GM19351 (cell line): ENCODE data around the gene WDR93.
"Not testable (repeated sequence)": the region's sequence is repeated elsewhere in the genome, so short reads cannot be mapped to it uniquely, and the experiment has no call there.

ENCODE experiments used
- ATAC-seq: cut with Tn5 transposase; IDR thresholded peaks from one replicate; pipeline ENCODE4 v1.9.1; 2021; ENCODE audit warnings: mild to moderate bottlenecking, moderate library complexity; ENCODE audit not compliant: unreplicated experiment

WDR93 gene

GRCh38 chr15:89681146-89681545 is 9.5 kb upstream of the WDR93 start:
- no peak for ATAC-seq

- no peak for ATAC-seq
Observed at GRCh38 chr15:89685995-89686394, 4.6 kb upstream of the WDR93 start.

GRCh38 chr15:89686522-89686921 is 4.1 kb upstream of the WDR93 start:
- no peak for ATAC-seq

GRCh38 chr15:89689930-89690275 is 708 bp upstream of the WDR93 start:
- ATAC-seq, result not testable (repeated sequence)

DNA sequence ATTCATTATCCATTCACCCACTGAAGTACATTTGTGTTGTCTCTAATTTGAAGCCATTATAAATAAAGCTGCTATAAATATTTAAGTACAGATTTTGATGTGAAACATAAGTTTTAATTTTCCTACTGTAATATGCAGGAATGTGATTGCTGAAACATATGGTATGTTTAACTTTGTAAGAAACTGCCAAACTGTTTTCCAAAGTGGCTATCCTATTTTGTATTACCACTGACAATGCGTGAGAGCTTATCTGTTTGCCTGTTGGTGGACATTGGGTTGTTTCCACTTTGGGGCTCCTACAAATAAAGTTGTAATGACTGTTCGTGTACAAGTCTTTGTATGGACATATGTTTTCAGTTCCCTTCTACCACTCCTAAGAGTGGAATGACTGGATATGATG is 2.5 kb downstream of the WDR93 start:
- no peak for ATAC-seq

DNA sequence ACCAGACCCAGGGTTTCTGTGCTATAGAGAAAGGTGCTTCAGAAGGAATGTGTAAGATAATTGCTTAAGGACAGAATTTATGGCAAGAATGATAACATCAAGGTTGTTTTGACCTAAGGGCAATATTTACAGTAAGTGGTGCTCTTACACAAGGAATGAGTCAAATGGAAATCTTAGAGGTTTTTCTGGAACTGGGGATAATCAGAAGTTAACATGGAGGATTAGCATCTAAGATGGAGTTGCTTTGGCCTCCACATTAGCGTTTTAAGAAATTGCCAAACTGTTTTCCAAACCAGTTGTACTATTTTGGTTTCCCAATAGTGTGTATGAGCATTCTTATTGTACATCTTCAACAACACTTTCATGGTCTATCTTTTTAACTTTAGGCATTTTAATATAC is 3.1 kb downstream of the WDR93 start:
- no peak for ATAC-seq

DNA sequence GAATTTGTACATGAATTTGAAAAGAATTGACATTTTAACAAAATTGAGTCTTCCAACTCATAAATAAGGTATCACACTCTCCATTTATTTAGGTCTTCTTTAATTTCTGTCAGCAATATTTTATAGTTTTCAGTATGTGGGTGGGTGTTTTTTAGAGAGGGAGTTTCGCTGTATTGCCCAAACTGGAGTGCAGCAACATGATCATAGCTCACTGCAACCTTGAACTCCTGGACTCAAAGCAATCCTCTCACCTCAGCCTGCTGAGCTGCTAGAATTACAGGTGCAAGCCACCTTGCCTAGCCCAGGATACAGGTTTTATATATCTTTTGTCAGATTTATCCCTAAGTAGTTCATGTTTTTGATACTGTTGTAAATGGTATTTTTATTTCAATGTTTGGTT is 4.6 kb downstream of the WDR93 start:
- ATAC-seq, result no peak

GRCh38 chr15:89704411-89704810 is 13.8 kb downstream of the WDR93 start:
- ATAC-seq, result no peak

- ATAC-seq, result no peak
Observed at GRCh38 chr15:89707577-89707976, 17.0 kb downstream of the WDR93 start.

DNA sequence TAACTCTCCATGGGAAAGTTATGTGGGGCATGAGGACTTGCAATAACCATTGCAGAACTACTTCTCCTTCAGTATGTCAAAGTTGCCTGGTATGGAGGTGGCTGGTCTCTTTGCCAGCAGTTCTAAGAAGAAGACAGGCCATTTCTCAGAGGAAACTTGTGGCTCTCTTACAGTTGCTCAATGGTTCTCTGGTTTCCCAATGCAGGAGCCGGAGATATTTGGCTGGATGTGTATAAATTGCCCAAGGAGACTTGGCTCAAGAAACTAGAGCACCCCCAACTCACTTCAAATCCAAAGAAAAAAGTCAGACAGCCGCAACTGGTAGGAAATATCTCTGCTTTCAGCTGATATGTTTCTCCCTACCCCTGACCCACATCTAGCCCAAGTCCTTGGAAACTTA is 24.2 kb downstream of the WDR93 start:
- ATAC-seq, result no peak

- ATAC-seq, result no peak
Observed at GRCh38 chr15:89723031-89723430, 32.4 kb downstream of the WDR93 start.

DNA sequence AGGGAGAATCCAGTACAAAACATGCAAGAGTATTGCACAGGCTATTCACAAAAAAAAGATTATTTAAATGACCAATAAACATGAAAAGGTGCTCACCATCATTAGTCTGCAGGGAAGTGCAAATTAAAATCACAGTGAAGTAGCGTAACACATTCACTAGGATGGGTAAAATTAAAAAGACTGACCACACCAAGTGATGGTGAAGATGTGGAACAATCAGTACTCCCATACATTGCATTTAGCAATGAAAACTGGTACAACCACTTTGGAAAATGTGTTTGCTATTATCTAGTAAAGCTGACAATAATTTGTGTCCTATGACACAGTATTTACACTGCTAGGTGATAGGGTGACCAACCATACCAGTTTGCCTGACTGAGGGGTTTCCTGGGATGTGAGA is 34.0 kb downstream of the WDR93 start:
- no peak for ATAC-seq

DNA sequence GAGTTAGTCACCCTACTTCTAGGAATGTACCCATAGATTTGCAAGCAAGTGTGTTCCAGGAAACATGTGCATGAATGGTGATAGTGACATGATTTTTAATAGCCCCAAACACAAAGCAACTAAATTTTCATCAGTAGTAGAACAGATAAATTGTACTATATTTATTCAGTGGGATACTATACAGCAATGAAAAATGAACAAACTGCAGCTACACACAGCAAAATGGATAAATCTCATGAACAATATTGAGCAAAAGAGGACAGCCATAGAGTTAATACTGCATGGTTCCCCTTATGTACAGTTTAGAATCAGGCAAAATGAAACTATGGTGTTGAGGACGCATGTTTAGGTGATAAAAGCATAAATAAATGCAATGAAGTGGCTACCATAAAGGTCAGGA is 34.5 kb downstream of the WDR93 start:
- ATAC-seq, result no peak

DNA sequence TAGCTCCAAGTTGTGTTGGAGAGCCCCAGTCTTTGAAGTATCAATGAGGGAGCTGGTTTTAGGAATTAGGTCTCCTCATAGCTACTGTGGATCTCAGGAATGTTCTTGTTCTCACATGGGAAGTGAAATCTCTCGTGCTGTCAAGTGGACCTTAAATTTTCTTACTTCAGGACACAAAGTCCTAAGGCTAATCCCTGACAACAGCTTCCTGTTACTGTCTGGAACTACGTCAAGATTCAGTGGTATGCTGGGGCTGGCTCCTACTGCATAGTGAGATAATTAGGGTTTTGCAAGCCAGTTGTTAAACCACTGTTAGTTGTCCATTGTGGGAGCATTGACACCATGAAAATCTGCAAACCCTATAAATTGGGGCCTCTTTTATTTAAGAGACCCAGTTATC is 37.6 kb downstream of the WDR93 start:
- ATAC-seq, result no peak

DNA sequence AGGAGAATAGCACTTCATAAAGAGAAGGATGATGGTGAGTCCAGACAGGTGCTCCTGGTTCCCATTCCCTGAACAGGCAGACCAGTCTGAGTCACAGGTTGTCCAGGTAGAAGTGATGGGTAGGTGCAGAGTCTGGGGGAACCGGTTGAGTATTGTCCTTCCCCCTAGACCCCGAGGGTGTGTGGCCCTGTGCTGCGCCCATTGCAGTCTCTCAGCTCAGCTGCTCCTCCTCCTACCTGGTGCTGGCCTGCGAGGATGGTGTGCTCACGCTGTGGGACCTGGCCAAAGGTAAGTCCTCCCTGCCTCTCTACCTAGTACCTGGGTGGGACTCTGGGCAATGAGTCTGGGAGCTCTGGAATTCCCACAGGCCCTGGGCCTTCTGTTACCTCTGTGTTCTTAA is 40.7 kb downstream of the WDR93 start:
- no peak for ATAC-seq

DNA sequence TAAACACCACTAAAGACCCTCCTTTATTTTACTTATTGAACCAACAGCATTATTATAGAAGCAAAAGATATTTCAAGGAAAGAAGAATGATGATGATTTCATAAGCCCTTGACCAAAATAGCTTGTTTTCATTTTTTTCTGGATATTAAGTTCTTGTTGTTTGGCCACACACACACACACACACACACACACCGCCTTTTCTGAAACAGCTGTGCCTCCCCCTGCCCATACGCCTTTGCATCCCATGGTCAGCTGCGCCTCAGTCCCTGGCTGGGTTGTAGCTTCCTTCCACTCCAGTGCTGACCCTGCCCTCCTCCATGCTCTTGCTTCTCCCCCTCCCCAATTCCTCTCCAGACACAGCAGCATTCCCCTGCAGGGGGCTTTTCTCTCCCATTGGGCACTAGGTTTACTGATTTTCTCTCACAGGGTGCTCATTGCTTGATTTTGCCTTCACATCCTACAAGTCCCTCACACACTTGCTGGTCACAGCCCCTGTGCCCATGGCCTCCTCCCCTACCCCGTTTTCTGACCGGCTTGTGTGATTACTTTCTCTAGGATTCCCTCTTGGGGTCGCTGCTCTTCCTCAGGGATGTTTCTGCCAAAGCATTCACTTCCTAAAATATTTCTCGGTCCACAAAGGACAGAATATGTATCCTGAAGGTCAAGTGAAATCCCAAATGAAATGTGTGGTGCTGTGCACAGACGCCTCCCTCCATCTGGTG is 42.0 kb downstream of the WDR93 start:
- ATAC-seq, result no peak

GRCh38 chr15:89735773-89736172 is 45.2 kb downstream of the WDR93 start:
- no peak for ATAC-seq

GRCh38 chr15:89740137-89740536 is 49.5 kb downstream of the WDR93 start:
- peak; percentile 77 for ATAC-seq

- no peak for ATAC-seq
Observed at GRCh38 chr15:89743011-89743410, 52.4 kb downstream of the WDR93 start.

DNA sequence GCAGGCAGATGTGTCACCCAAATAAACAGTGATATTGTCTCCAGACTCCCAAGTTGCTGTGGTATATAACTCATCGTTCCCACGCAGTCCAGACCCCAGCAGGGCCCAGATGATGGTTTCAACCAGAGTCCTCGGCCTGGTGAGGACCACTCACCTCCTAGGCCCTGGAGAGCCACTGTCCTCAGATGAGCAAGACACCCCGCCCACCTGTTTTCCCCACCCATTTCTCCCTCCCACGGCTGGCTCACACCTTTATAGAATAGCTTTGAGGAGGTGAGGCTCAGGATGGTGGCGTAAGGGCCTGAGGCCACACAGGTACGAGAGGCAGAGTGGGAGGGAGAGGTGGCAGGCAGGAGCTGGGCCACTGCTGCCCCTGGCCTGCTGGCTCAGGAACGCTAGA is 53.0 kb downstream of the WDR93 start:
- ATAC-seq, result no peak

DNA sequence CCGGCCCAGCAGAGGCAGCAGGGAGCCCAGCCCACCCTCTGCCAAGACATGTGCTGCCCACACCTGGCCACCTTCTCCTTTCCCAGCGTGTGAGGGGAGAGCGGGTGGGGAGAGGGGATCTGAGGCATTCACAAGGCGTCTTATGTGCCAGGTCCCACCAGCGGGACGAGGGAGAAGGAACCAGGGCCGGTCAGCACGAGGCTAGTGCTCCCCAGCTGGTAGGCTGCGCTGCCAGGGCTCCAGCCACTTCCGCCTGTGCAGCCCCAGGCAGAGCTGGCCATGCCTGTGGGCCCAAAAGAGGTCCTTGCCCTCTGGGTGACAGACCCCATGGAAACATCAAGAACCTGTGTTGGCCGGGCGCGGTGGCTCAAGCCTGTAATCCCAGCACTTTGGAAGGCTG is 54.5 kb downstream of the WDR93 start:
- ATAC-seq, result no peak

GRCh38 chr15:89745768-89746167 is 55.2 kb downstream of the WDR93 start:
- no peak for ATAC-seq

DNA sequence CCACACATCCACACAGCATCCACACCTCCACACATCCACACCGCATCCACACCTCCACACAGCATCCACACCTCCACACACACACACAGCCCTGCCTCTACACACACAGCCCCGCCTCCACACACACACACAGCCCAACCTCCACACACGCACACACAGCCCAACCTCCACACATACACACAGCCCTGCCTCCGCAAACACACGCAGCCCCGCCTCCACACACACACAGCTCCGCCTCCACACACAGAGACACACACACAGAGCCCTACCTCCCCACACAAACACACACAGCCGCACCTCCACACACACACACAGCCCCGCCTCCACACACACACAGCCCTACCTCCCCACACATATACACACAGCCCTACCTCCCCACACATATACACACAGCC is 55.8 kb downstream of the WDR93 start:
- no peak for ATAC-seq
